ENCODE results near the gene EXOC4. TPM values are rescaled to one million over a fixed set of nuclear protein-coding genes. Genes with fewer than 3 reads are reported as not detected.

EXOC4 gene
- total and polyA plus RNA-seq, 2 of the 13 experiments (the other 11 are each of a cell fraction or from before 2014, with no cell fraction given): 22.5 to 39.0 TPM

DNA sequence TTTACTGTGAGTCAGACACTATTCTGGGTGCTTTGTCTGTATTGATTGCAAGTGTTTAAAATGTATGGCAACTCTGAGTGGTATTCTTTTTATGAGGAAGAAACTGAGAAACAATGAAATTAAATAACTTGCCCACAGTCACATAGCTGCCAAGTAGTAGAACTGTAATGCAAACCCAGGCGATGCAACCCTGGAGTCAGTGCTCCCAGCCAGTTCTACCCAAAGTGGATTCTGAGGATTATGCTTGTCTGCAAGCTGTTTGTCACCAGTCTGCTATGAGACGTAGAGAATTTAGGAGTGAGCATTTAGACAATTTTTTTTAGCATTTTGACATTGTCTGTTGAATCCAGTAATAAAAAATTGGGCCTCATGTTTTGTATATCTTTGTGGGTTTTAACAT lies 568.3 kb downstream of the EXOC4 start:
- Histone ChIP-seq H3K27ac (ENCODE audit: extremely low read length, insufficient read depth, low read length) (no peak overlapping the region), H3K4me1 (ENCODE audit: insufficient read depth, low read length) (peaks cover 7% of the 10 kb centered on the region), H4K20me1 (ENCODE audit: insufficient read depth, low read length) (no peaks in the 10 kb centered on the region), H2AFZ (ENCODE audit: low read length) (no peak overlapping the region), H3K9me3 (ENCODE audit: low read length) (no peaks in the 10 kb centered on the region), H3K4me3 (replicated peaks in 1 of 3; ENCODE audit: insufficient read depth in 1 of 3, low read depth in 2 of 3, low read length in 3 of 3) (no peak overlapping the region), H3K79me2 (ENCODE audit: insufficient read depth, low read length) (no peaks in the 10 kb centered on the region), H3K9ac (ENCODE audit: insufficient read depth, low read depth, low read length) (no peak overlapping the region), H3K4me2 (ENCODE audit: low read depth, low read length) (no peak overlapping the region), H3K27me3 (ENCODE audit: control insufficient read depth in 1 of 2, insufficient read depth in 2 of 2, low read length in 2 of 2) (no peaks in the 10 kb centered on the region), H3K36me3 (replicated peaks in 1 of 2; ENCODE audit: control insufficient read depth in 1 of 2, insufficient read depth in 2 of 2, low read length in 2 of 2) (peaks cover 0 to 14% of the 10 kb centered on the region in 2 experiments; a peak in 2 of 5 replicates)
- 96% methylated on average over 2 of the region's 2 CpGs for WGBS (ENCODE audit: low lambda C conversion rate)
- no peak for ATAC-seq
- no TSS peak for BruUV-seq (replicated peaks)
- ChIA-PET CTCF (ENCODE audit: low intra/inter-chr PET ratio, low total read pairs) (no interaction called here), POLR2A (no interaction called here)
- in situ Hi-C loops (cut with HindIII; ENCODE audit: extremely low pct_ligation_motif_present, low pct_unique_long_range_greater_than_20kb) (no loop called here), intact Hi-C loops (cut with micrococcal nuclease; ENCODE audit: unreplicated experiment) (no loop called here)
- no peak for DNase-seq (ENCODE audit: low spot score)
- TF ChIP-seq EED (CRISPR knock-in tag; IDR thresholded peaks at IDR 0.05) (no peak), ZMAT3 (CRISPR knock-in tag; conservative IDR thresholded peaks at IDR 0.05) (no peak), SNRNP70 (IDR thresholded peaks at IDR 0.05; ENCODE audit: low read depth, low read length) (no peak), TBL1XR1 (IDR thresholded peaks at IDR 0.05; ENCODE audit: borderline replicate concordance, low read length, partially characterized antibody) (no peak), ZNF746 (CRISPR knock-in tag; IDR thresholded peaks at IDR 0.05) (no peak), ZNF317 (CRISPR knock-in tag; IDR thresholded peaks at IDR 0.05) (no peak), SRF (IDR thresholded peaks at IDR 0.05; ENCODE audit: low read depth, low read length) (no peak), SMAD1 (CRISPR knock-in tag; IDR thresholded peaks at IDR 0.05; ENCODE audit: borderline replicate concordance, low read depth) (no peak), NAIF1 (CRISPR knock-in tag; IDR thresholded peaks at IDR 0.05; ENCODE audit: borderline replicate concordance) (no peak), ZNF251 (CRISPR knock-in tag; IDR thresholded peaks at IDR 0.05) (no peak), ZNF264 (CRISPR knock-in tag; IDR thresholded peaks at IDR 0.05) (no peak), ZNF468 (CRISPR knock-in tag; IDR thresholded peaks at IDR 0.05) (no peak), ZNF782 (CRISPR knock-in tag; IDR thresholded peaks at IDR 0.05; ENCODE audit: borderline replicate concordance) (no peak), NFRKB (IDR thresholded peaks at IDR 0.05) (no peak)
- TF ChIP-seq, protein P1, sequence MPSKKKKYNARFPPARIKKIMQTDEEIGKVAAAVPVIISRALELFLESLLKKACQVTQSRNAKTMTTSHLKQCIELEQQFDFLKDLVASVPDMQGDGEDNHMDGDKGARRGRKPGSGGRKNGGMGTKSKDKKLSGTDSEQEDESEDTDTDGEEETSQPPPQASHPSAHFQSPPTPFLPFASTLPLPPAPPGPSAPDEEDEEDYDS (CRISPR knock-in tag; IDR thresholded peaks at IDR 0.05): no peak
- TF ChIP-seq, protein P2, sequence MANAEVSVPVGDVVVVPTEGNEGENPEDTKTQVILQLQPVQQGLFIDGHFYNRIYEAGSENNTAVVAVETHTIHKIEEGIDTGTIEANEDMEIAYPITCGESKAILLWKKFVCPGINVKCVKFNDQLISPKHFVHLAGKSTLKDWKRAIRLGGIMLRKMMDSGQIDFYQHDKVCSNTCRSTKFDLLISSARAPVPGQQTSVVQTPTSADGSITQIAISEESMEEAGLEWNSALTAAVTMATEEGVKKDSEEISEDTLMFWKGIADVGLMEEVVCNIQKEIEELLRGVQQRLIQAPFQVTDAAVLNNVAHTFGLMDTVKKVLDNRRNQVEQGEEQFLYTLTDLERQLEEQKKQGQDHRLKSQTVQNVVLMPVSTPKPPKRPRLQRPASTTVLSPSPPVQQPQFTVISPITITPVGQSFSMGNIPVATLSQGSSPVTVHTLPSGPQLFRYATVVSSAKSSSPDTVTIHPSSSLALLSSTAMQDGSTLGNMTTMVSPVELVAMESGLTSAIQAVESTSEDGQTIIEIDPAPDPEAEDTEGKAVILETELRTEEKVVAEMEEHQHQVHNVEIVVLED (CRISPR knock-in tag; IDR thresholded peaks at IDR 0.05; ENCODE audit: borderline replicate concordance): no peak
- no peak for FAIRE-seq

Data from HepG2 (cell line).